Peyer's patch (tissue), 4 donors: ENCODE data around the gene FRMD1. TPM values are rescaled to one million over a fixed set of nuclear protein-coding genes. Genes with fewer than 3 reads are reported as not detected.

Source experiments
- DNase-seq, 3 donors: peaks; one replicate each; pipeline ENCODE4 v3.0.0-alpha.2; 2017 to 2019
- H3K27ac ChIP-seq, 4 donors: fragments of 200-600 bp; sonication (generic); one replicate each; pipeline ENCODE4 v1.5.1; 2016 to 2019
- H3K27me3 ChIP-seq, 2 donors: fragments of 200-600 bp; sonication (generic); one replicate each; pipeline ENCODE4 v1.5.1; 2019
- H3K36me3 ChIP-seq, 3 donors: fragments of 200-600 bp; sonication (generic); one replicate each; pipeline ENCODE4 v1.5.1; 2016 to 2019
- H3K4me1 ChIP-seq, 4 donors: fragments of 200-600 bp; sonication (generic); one replicate each; pipeline ENCODE4 v1.5.1; 2016 to 2019
- H3K4me3 ChIP-seq, 4 donors: fragments of 200-600 bp; sonication (generic); 1 replicate in 3 of 4; 2 replicates in 1 of 4; pipeline ENCODE4 v1.5.1; 2016 to 2019; ENCODE audit warnings: mild to moderate bottlenecking in 1 of 4
- H3K9me3 ChIP-seq, 4 donors: fragments of 200-600 bp; sonication (generic); one replicate each; pipeline ENCODE4 v1.5.1; 2016 to 2019; ENCODE audit warnings: mild to moderate bottlenecking in 1 of 4
- POLR2A ChIP-seq, 2 donors: fragments of 450-650 bp; IDR thresholded peaks; one replicate each; pipeline ENCODE4 v1.5.1; 2017; ENCODE audit warnings: antibody characterized with exemption in 2 of 2, mild to moderate bottlenecking in 2 of 2, moderate library complexity in 2 of 2
- total RNA-seq, 4 donors: library from RNA; depleted of rRNA; stranded (reverse); fragments of >200 nt; gene quantifications; one replicate each; pipeline ENCODE4 v1.1.0, GENCODE V29; 2016
- TF ChIP-seq, protein P1 (sequence below), 6 experiments: fragments of 450-650 bp in 4 of 6; fragments of 200-600 bp in 2 of 6; sonication (generic) in 1 of 6; IDR thresholded peaks; one replicate each; pipeline ENCODE4 v1.5.1; 2017 to 2019; ENCODE audit warnings: antibody characterized with exemption in 6 of 6, mild to moderate bottlenecking in 3 of 6, moderate library complexity in 1 of 6

Gene FRMD1
- total RNA-seq, 4 donors from 2014 or later, result 1.7 to 28.7 (median 15.7) TPM

DNA sequence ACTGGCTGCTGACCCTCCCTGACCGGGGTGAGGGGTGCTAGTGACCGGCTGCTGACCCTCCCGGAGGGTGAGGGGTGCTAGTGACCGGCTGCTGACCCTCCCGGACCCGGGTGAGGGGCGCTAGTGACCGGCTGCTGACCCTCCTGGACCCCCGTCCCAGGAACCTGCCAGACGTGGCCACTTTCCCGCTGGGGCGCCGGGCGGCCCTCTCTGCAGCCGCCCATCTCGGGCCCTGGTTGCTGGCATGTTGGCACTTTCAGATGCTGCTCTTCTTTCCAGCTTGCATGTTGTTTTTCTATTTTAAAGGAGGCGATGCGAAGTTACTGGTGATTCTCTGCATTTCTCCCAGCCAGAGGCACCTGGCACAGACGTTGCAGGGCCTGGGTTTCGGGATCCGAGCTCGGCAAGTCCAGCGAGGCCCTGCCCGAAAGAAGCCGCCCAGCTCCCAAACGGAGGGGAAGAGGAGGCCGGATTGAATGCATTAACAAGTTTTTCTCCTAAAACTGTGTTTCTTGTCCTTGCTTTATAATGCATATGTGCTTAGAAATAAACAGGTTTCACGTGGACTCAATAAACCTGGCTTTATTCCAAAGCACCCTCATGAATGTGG lies 34.4 kb downstream of the FRMD1 start:
- Histone ChIP-seq H3K36me3 (no peaks in the 10 kb centered on the region), H3K27ac (no peak overlapping the region), H3K9me3 (peaks cover 0 to 16% (median 2%) of the 10 kb centered on the region in 4 donors), H3K27me3 (no peaks in the 10 kb centered on the region), H3K4me1 (no peaks in the 10 kb centered on the region), H3K4me3 (no peak overlapping the region)
- TF ChIP-seq, protein P1, sequence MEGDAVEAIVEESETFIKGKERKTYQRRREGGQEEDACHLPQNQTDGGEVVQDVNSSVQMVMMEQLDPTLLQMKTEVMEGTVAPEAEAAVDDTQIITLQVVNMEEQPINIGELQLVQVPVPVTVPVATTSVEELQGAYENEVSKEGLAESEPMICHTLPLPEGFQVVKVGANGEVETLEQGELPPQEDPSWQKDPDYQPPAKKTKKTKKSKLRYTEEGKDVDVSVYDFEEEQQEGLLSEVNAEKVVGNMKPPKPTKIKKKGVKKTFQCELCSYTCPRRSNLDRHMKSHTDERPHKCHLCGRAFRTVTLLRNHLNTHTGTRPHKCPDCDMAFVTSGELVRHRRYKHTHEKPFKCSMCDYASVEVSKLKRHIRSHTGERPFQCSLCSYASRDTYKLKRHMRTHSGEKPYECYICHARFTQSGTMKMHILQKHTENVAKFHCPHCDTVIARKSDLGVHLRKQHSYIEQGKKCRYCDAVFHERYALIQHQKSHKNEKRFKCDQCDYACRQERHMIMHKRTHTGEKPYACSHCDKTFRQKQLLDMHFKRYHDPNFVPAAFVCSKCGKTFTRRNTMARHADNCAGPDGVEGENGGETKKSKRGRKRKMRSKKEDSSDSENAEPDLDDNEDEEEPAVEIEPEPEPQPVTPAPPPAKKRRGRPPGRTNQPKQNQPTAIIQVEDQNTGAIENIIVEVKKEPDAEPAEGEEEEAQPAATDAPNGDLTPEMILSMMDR (IDR thresholded peaks at IDR 0.05), result no peak
- TF ChIP-seq POLR2A (IDR thresholded peaks at IDR 0.05), result no peak
- DNase-seq, result no peak

DNA sequence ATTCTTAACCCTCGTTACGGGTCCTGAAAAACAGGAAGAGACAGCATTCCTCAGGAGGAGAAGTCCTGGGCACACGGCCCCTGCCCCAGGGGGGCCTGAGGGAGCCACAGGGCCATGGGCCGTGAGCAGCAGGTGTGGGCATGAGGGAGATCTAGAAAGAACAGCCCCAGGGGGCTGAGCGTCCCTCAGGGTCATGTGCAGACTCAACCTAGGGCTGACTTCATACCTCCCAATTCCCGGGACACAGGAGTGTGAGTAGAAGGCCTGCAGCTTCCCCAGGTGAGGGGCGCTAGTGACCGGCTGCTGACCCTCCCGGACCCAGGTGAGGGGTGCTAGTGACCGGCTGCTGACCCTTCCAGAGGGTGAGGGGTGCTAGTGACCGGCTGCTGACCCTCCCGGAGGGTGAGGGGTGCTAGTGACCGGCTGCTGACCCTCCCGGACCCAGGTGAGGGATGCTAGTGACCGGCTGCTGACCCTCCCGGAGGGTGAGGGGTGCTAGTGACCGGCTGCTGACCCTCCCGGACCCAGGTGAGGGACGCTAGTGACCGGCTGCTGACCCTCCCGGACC lies 35.1 kb downstream of the FRMD1 start:
- Histone ChIP-seq H3K27me3 (no peaks in the 10 kb centered on the region), H3K36me3 (no peaks in the 10 kb centered on the region), H3K4me3 (no peak overlapping the region), H3K4me1 (no peaks in the 10 kb centered on the region), H3K27ac (no peak overlapping the region), H3K9me3 (peaks cover 0 to 23% (median 2%) of the 10 kb centered on the region in 4 donors)
- DNase-seq, result no peak
- no peak for TF ChIP-seq POLR2A (IDR thresholded peaks at IDR 0.05)
- TF ChIP-seq, protein P1 (IDR thresholded peaks at IDR 0.05), result no peak

DNA sequence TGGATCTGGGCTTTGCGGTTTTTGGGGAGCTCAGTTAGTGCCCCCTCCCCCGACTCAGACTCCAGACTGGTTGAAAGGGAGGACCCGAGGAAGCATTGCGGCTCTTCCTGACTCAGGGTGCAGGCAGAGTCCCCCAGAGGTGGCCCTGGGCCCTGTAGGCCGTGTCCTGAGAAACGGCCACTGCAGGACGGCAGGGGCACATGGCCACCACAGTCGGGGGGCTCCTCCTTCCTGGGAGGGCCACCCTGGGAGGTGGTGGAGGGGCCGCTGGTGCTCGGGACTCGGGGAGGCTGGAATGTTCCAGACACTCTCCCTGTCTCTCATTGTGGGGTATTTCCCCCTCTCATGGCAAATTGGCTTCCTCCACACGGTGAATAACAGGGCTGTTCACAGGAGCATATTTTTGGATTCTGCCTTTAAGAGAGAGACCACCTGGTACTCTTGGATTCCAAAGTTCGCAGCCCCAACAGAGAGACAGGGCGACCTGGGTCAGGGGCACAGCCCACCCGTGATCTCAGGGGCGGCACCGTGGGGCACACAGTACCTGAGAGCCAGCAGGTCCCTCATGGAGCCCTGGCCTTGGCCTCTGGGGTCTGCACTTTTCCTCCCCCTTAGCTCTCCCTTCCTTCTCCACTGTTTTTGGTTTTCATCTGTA lies 35.7 kb downstream of the FRMD1 start:
- Histone ChIP-seq H3K4me3 (no peak overlapping the region), H3K4me1 (no peaks in the 10 kb centered on the region), H3K27me3 (no peaks in the 10 kb centered on the region), H3K27ac (no peak overlapping the region), H3K36me3 (no peaks in the 10 kb centered on the region), H3K9me3 (peaks cover 0 to 23% (median 2%) of the 10 kb centered on the region in 4 donors)
- TF ChIP-seq, protein P1 (IDR thresholded peaks at IDR 0.05), result no peak
- no peak for TF ChIP-seq POLR2A (IDR thresholded peaks at IDR 0.05)
- no peak for DNase-seq

DNA sequence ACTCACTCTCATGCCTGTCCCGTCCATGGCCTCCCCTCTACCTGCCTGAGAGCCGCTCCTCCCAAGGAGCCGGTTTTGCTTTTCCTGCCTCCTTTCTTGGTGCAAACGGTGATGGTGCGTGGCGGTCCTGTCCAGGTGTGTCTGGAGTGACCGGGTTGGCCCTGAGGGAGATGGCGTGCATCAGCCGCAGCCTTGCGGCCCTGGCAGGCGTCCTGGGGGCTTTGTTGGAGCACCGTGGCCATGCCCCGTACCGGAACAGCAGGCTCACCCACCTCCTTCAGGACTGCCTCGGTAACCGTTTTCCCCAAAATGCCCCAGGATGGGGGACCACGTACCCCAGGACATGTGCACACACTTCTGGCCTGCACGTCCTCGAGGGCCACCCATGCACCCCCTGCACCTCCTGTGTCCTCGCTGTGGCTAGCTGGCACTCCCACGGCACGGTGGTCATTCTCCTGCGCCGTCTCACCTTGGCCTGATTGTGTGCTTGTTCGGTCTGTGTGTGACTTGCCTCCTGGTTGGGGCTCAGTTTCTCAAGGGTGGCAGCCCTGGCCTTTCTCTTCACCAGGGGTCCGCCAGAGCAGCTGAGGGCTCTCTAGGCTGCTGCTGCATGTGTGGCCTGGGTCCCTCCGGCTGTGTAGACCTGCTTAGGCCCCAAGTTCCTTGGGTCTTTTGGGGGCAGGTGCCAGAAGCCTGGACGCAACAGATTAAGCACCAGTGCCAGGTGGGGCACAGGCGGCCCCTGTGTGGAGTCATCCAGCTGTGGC lies 36.4 kb downstream of the FRMD1 start:
- H3K36me3 ChIP-seq, result no peaks in the 10 kb centered on the region
- H3K4me1 ChIP-seq, result no peaks in the 10 kb centered on the region
- TF ChIP-seq POLR2A (IDR thresholded peaks at IDR 0.05), result no peak
- TF ChIP-seq, protein P1 (IDR thresholded peaks at IDR 0.05), result no peak
- DNase-seq, result no peak
- H3K4me3 ChIP-seq, result no peak overlapping the region
- H3K27ac ChIP-seq, result no peak overlapping the region
- peaks cover 0 to 23% (median 4%) of the 10 kb centered on the region in 4 donors for H3K9me3 ChIP-seq
- H3K27me3 ChIP-seq, result no peaks in the 10 kb centered on the region

DNA sequence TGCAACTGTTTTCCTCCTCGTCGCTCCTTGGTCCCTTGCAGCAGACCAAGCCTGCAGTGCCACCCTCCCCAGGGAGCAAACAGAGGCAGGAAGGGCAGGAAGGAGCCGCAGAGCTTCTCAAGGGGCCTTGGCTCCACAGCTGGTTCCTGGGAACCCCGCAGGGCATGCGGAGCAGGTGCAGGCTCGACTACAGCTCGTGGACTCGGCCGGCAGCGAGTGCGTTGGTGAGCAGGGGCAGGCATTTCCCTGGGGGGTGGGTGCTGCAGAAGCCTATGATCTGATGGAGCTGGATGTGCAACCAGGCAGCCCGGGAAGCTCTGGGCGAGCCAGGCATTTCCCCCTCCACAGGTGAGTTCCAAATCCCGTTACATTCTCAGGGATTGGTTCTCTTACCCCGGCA lies 37.1 kb downstream of the FRMD1 start:
- DNase-seq, result no peak
- TF ChIP-seq, protein P1 (IDR thresholded peaks at IDR 0.05), result no peak
- no peak for TF ChIP-seq POLR2A (IDR thresholded peaks at IDR 0.05)
- Histone ChIP-seq H3K4me3 (no peak overlapping the region), H3K9me3 (peaks cover 0 to 23% (median 5%) of the 10 kb centered on the region in 4 donors), H3K27ac (no peak overlapping the region), H3K36me3 (no peaks in the 10 kb centered on the region), H3K27me3 (no peaks in the 10 kb centered on the region), H3K4me1 (no peaks in the 10 kb centered on the region)
